ENCODE measurements around the gene ABCC8.

- TF ChIP-seq POLR2A (IDR thresholded peaks at IDR 0.05; ENCODE audit: low read length) (no peak), GATA1 (IDR thresholded peaks at IDR 0.05; ENCODE audit: low read depth, low read length) (no peak)
These were observed 32.5 kb downstream of the ABCC8 start for GRCh38 chr11:17443926-17444690.

Measured in erythroblast (primary cell).